Lung (tissue), 12 donors: ENCODE data around the gene ST3GAL5. TPM values are rescaled to one million over a fixed set of nuclear protein-coding genes. Genes with fewer than 3 reads are reported as not detected.

ENCODE experiments used
- ATAC-seq: fragments of 200-7000 bp; cut with Tn5 transposase; one replicate; pipeline ENCODE4 v1.9.1; 2020; ENCODE audit warnings: moderate number of reproducible peaks; ENCODE audit not compliant: insufficient read depth, low FRiP score
- DNase-seq, 3 donors: peaks; one replicate each; pipeline ENCODE4 v3.0.0-alpha.2; 2013 to 2017
- H3K27ac ChIP-seq, 2 donors: one replicate each; pipeline ENCODE4 v1.5.1; 2013; ENCODE audit warnings: mild to moderate bottlenecking in 2 of 2, moderate library complexity in 2 of 2, control low read depth in 1 of 2, inconsistent platforms in 1 of 2, low read depth in 1 of 2, low read length in 1 of 2
- H3K27me3 ChIP-seq, 3 donors: one replicate each; pipeline ENCODE4 v1.5.1; 2013; ENCODE audit warnings: low read length in 2 of 3; ENCODE audit not compliant: control insufficient read depth in 3 of 3, insufficient read depth in 3 of 3
- H3K36me3 ChIP-seq, 4 donors: one replicate each; pipeline ENCODE4 v1.5.1; 2013; ENCODE audit warnings: low read length in 4 of 4, mild to moderate bottlenecking in 1 of 4, moderate library complexity in 1 of 4; ENCODE audit not compliant: control insufficient read depth in 4 of 4, insufficient read depth in 4 of 4
- H3K4me1 ChIP-seq, 5 donors: one replicate each; pipeline ENCODE4 v1.5.1; 2013; ENCODE audit warnings: low read length in 5 of 5, mild to moderate bottlenecking in 2 of 5, moderate library complexity in 1 of 5; ENCODE audit not compliant: control insufficient read depth in 5 of 5, insufficient read depth in 5 of 5
- H3K4me3 ChIP-seq: one replicate; pipeline ENCODE4 v1.5.1; 2013; ENCODE audit warnings: mild to moderate bottlenecking, control low read depth, moderate library complexity
- H3K9ac ChIP-seq, 2 donors: one replicate each; pipeline ENCODE4 v1.5.1; 2013; ENCODE audit warnings: low read length in 2 of 2, control low read depth in 1 of 2; ENCODE audit not compliant: insufficient read depth in 1 of 2
- H3K9me3 ChIP-seq, 4 donors: one replicate each; pipeline ENCODE4 v1.5.1; 2013; ENCODE audit warnings: low read length in 3 of 4, mild to moderate bottlenecking in 1 of 4, moderate library complexity in 1 of 4; ENCODE audit not compliant: control insufficient read depth in 4 of 4, insufficient read depth in 3 of 4
- CTCF ChIP-seq: IDR thresholded peaks from 2 replicates; pipeline ENCODE4 v1.5.1; 2012; ENCODE audit warnings: mild to moderate bottlenecking; ENCODE audit errors: control extremely low read depth, extremely low read depth
- WGBS, 2 donors: extraction: QIAGEN DNeasy Blood & Tissue Kit; methylation state at CpG; one replicate each; pipeline ENCODE4 v1.1.7; 2013; 5-methylcytosine and 5-hydroxymethylcytosine counted together
- polyA plus RNA-seq, 2 donors: library from polyadenylated mRNA; stranded (reverse); fragments of 200-250 nt; gene quantifications; one replicate each; pipeline ENCODE4 v1.2.1, GENCODE V29; 2013
- total RNA-seq, 2 donors: library from RNA; depleted of rRNA in 1 of 2; stranded (reverse); fragments of >200 nt in 1 of 2; gene quantifications; one replicate each; pipeline ENCODE4 v1.2.1, GENCODE V29; 2014 to 2021
- donor health status: control.
- donor health status: control.
- donor health status: Bipolar disorder and iron deficiency.
- donor health status: healthy.
- donor health status: DM: yes; HTN: yes; CAD: no.

The ST3GAL5 gene
- total and polyA plus RNA-seq, 4 donors: 31.1 to 149 (median 64.4) TPM

GRCh38 chr2:85811180-85812093 lies 77.4 kb downstream of the ST3GAL5 start:
- Histone ChIP-seq H3K4me1 (peaks cover 0 to 30% (median 4%) of the 10 kb centered on the region in 5 donors), H3K36me3 (no peaks in the 10 kb centered on the region), H3K9ac (no peak overlapping the region), H3K9me3 (no peaks in the 10 kb centered on the region), H3K27me3 (no peaks in the 10 kb centered on the region), H3K4me3 (no peak overlapping the region), H3K27ac (peak overlapping the region in 1 of 2 donors; percentile 77)
- ATAC-seq (no peak), DNase-seq (peak; percentile 49 to 85 (median 69))
- 27 to 51% methylated on average over 34 to 41 of the region's 41 CpGs for WGBS, 2 donors
- no peak for TF ChIP-seq CTCF

DNA sequence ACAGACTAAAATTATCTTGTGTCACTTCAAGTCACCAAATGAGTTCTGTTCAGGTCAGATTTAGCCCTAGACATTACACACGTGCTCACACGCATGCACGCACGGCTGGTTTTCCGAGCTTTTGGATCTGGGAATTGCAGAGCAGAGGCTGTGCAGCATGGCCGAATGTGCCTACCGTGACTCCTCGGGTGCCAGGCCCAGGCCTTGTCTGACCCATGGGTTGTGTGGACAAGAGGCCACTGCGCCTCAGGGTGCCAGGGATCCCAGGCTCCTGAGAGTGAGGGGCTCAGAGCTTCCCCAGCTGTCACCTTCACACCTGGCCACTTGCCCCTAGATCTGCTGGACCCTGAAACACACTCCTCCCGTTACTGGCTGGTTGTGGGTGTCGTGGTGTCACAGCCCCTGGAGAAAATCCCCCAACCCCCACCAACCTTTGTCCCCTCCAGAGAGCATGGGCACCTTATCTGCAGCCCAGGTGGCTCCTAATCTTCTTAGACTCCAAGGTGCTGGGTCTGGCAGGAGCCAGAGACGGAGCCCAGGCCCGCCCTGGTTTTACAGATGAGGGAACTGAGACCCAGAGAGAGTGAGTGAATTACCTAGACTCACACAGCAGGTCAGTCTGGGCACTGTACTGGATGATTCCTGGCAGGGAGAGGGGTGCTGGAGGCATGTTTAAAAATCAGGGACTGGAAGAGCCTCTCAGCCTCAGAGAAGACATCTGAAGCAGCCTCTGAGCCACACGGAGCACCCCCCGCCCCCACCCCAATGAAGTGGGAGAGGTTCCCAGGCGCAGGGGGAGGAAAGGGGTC lies 78.2 kb downstream of the ST3GAL5 start:
- TF ChIP-seq CTCF: no peak
- Histone ChIP-seq H3K27ac (peak overlapping the region in 1 of 2 donors; percentile 64), H3K4me1 (peaks cover 0 to 30% (median 4%) of the 10 kb centered on the region in 5 donors), H3K36me3 (no peaks in the 10 kb centered on the region), H3K9ac (no peak overlapping the region), H3K4me3 (no peak overlapping the region), H3K27me3 (no peaks in the 10 kb centered on the region), H3K9me3 (no peaks in the 10 kb centered on the region)
- WGBS, 2 donors: 79 to 87% methylated on average over 15 to 16 of the region's 16 CpGs
- no peak for ATAC-seq
- DNase-seq: no peak

- H3K4me1 ChIP-seq: peaks cover 0 to 27% (median 6%) of the 10 kb centered on the region in 5 donors
- TF ChIP-seq CTCF: no peak
- no peak for ATAC-seq
- WGBS, 2 donors: 95 to 96% methylated on average over 3 of the region's 3 CpGs
- no peaks in the 10 kb centered on the region for H3K36me3 ChIP-seq
- no peaks in the 10 kb centered on the region for H3K9me3 ChIP-seq
- H3K27ac ChIP-seq: no peak overlapping the region
- no peak for DNase-seq
- H3K9ac ChIP-seq: no peak overlapping the region
- H3K27me3 ChIP-seq: no peaks in the 10 kb centered on the region
- no peak overlapping the region for H3K4me3 ChIP-seq
These were observed 81.0 kb downstream of the ST3GAL5 start for GRCh38 chr2:85807756-85808155.
